Measurements from ENCODE around the gene INPP4A. TPM values are rescaled to one million over a fixed set of nuclear protein-coding genes. Genes with fewer than 3 reads are reported as not detected.

The INPP4A gene
- total and polyA plus RNA-seq, 2 of the 13 experiments (the other 11 are each of a cell fraction or from before 2014, with no cell fraction given): 10.1 to 10.9 TPM

DNA sequence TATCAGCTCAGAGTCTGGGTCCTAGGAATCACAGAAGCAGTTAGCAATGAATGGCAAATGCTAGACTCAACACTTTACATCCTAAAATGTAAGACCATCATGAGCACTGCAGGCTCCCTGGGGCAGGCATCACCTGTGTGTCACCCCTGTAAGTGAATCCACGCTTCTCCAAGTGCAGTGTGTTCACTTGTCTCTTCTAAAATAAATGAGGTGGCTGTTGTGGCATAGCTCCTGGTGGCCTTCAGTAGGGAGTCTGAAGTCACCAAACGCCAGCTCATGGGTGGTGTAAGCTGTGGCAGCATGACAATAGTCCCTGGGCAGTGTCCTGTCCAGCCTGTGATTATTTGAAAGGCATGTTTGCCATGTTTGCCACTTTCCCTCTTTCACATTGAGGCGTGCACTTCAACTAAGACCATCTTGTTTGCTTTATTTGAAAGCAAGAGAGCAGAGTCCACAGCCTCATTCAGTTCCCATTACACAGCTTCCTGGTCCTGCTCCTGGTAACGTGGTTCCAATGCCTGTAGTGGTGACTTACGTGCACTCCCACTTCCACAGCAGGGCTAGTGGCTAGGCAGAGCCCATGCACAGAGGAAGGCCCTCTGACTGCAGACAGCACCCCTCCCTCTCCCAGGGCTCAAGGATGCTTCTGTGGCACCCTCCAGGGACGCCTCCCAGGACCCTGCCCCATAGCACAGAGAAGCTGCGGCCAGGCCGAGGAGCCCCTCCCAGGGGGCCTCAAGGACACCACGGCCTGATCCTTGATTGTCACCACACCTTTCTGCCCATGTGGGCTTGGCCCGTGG, 139.4 kb downstream of the INPP4A start (continued):
- TF ChIP-seq MYNN (CRISPR knock-in tag; IDR thresholded peaks at IDR 0.05; ENCODE audit: low read depth): no peak
- no peak for TF ChIP-seq MTF2 (CRISPR knock-in tag; IDR thresholded peaks at IDR 0.05; ENCODE audit: borderline replicate concordance)
- TF ChIP-seq JUND (CRISPR knock-in tag; IDR thresholded peaks at IDR 0.05): no peak
- peak; percentile 31; the same call in 1 of the 2 replicates for TF ChIP-seq ZNF83 (CRISPR knock-in tag; IDR thresholded peaks at IDR 0.05; ENCODE audit: borderline replicate concordance)
- TF ChIP-seq ZEB1 (IDR thresholded peaks at IDR 0.05; ENCODE audit: insufficient replicate concordance, low read depth): no peak
- TF ChIP-seq, protein P1, sequence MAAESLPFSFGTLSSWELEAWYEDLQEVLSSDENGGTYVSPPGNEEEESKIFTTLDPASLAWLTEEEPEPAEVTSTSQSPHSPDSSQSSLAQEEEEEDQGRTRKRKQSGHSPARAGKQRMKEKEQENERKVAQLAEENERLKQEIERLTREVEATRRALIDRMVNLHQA (CRISPR knock-in tag; IDR thresholded peaks at IDR 0.05): no peak
- no peak for TF ChIP-seq ZNF775 (CRISPR knock-in tag; IDR thresholded peaks at IDR 0.05; ENCODE audit: borderline replicate concordance)
- TF ChIP-seq, protein P2, sequence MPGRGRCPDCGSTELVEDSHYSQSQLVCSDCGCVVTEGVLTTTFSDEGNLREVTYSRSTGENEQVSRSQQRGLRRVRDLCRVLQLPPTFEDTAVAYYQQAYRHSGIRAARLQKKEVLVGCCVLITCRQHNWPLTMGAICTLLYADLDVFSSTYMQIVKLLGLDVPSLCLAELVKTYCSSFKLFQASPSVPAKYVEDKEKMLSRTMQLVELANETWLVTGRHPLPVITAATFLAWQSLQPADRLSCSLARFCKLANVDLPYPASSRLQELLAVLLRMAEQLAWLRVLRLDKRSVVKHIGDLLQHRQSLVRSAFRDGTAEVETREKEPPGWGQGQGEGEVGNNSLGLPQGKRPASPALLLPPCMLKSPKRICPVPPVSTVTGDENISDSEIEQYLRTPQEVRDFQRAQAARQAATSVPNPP (CRISPR knock-in tag; IDR thresholded peaks at IDR 0.05): peak; percentile 63; the same call in 1 of the 2 replicates
- TF ChIP-seq ZNF549 (CRISPR knock-in tag; IDR thresholded peaks at IDR 0.05): peak; percentile 88; the same call in 1 of the 2 replicates
- no peak for TF ChIP-seq SOX13 (IDR thresholded peaks at IDR 0.05)
- peak in 1 of 2 experiments; percentile 84; a peak in 2 of 4 replicates for TF ChIP-seq SOX13 (CRISPR knock-in tag; conservative IDR thresholded peaks at IDR 0.05 in 1 of 2, IDR thresholded peaks at IDR 0.05 in 1 of 2)
- TF ChIP-seq, protein P3, sequence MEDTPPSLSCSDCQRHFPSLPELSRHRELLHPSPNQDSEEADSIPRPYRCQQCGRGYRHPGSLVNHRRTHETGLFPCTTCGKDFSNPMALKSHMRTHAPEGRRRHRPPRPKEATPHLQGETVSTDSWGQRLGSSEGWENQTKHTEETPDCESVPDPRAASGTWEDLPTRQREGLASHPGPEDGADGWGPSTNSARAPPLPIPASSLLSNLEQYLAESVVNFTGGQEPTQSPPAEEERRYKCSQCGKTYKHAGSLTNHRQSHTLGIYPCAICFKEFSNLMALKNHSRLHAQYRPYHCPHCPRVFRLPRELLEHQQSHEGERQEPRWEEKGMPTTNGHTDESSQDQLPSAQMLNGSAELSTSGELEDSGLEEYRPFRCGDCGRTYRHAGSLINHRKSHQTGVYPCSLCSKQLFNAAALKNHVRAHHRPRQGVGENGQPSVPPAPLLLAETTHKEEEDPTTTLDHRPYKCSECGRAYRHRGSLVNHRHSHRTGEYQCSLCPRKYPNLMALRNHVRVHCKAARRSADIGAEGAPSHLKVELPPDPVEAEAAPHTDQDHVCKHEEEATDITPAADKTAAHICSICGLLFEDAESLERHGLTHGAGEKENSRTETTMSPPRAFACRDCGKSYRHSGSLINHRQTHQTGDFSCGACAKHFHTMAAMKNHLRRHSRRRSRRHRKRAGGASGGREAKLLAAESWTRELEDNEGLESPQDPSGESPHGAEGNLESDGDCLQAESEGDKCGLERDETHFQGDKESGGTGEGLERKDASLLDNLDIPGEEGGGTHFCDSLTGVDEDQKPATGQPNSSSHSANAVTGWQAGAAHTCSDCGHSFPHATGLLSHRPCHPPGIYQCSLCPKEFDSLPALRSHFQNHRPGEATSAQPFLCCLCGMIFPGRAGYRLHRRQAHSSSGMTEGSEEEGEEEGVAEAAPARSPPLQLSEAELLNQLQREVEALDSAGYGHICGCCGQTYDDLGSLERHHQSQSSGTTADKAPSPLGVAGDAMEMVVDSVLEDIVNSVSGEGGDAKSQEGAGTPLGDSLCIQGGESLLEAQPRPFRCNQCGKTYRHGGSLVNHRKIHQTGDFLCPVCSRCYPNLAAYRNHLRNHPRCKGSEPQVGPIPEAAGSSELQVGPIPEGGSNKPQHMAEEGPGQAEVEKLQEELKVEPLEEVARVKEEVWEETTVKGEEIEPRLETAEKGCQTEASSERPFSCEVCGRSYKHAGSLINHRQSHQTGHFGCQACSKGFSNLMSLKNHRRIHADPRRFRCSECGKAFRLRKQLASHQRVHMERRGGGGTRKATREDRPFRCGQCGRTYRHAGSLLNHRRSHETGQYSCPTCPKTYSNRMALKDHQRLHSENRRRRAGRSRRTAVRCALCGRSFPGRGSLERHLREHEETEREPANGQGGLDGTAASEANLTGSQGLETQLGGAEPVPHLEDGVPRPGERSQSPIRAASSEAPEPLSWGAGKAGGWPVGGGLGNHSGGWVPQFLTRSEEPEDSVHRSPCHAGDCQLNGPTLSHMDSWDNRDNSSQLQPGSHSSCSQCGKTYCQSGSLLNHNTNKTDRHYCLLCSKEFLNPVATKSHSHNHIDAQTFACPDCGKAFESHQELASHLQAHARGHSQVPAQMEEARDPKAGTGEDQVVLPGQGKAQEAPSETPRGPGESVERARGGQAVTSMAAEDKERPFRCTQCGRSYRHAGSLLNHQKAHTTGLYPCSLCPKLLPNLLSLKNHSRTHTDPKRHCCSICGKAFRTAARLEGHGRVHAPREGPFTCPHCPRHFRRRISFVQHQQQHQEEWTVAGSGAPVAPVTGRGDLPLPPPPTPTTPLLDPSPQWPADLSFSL (CRISPR knock-in tag; IDR thresholded peaks at IDR 0.05): 0 out of 2 replicates have a peak, but pooled peaks have one; percentile 21
- no peak for TF ChIP-seq CAMTA2 (CRISPR knock-in tag; IDR thresholded peaks at IDR 0.05; ENCODE audit: borderline replicate concordance)
- no peak for TF ChIP-seq PCBP1 (IDR thresholded peaks at IDR 0.05; ENCODE audit: borderline replicate concordance, low read depth, low read length)
- TF ChIP-seq, protein P4, sequence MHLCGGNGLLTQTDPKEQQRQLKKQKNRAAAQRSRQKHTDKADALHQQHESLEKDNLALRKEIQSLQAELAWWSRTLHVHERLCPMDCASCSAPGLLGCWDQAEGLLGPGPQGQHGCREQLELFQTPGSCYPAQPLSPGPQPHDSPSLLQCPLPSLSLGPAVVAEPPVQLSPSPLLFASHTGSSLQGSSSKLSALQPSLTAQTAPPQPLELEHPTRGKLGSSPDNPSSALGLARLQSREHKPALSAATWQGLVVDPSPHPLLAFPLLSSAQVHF (CRISPR knock-in tag; IDR thresholded peaks at IDR 0.05): no peak
- TF ChIP-seq FOXP1 (IDR thresholded peaks at IDR 0.05): no peak
- TF ChIP-seq FOXP1 (CRISPR knock-in tag; IDR thresholded peaks at IDR 0.05): peak; percentile 59
- TF ChIP-seq RFXANK (CRISPR knock-in tag; IDR thresholded peaks at IDR 0.05): no peak
- TF ChIP-seq, protein P5, sequence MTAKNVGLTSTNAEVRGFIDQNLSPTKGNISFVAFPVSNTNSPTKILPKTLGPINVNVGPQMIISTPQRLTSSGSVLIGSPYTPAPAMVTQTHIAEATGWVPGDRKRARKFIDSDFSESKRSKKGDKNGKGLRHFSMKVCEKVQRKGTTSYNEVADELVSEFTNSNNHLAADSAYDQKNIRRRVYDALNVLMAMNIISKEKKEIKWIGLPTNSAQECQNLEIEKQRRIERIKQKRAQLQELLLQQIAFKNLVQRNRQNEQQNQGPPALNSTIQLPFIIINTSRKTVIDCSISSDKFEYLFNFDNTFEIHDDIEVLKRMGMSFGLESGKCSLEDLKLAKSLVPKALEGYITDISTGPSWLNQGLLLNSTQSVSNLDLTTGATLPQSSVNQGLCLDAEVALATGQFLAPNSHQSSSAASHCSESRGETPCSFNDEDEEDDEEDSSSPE (CRISPR knock-in tag; IDR thresholded peaks at IDR 0.05): peak; percentile 68
